Epithelial cell of proximal tubule (primary cell): ENCODE data around the gene REEP3. TPM values are rescaled to one million over a fixed set of nuclear protein-coding genes. Genes with fewer than 3 reads are reported as not detected.
A peak's percentile ranks its signal among the peaks of the same experiment; 100 is the strongest.

Experiments used
- DNase-seq: peaks from one replicate; pipeline ENCODE4 v3.0.0-alpha.2; 2011; ENCODE audit warnings: low read depth
- H3K4me3 ChIP-seq: 2 replicates; pipeline ENCODE4 v1.5.1; 2011; ENCODE audit warnings: low read depth, mild to moderate bottlenecking, low read length
- CTCF ChIP-seq: conservative IDR thresholded peaks from 2 replicates; pipeline ENCODE4 v1.5.1; 2012; ENCODE audit warnings: low read depth, mild to moderate bottlenecking, low read length
- total RNA-seq: library from RNA; depleted of rRNA; stranded (reverse); fragments of >200 nt; gene quantifications from 2 replicates; pipeline ENCODE4 v1.2.3, GENCODE V29; 2015

The REEP3 gene
- total RNA-seq, 1 donor from 2014 or later: 58.6 TPM

GRCh38 chr10:63630931-63631680 is 109.9 kb downstream of the REEP3 start:
- TF ChIP-seq CTCF: no peak
- H3K4me3 ChIP-seq: peak overlapping the region; percentile 76
- DNase-seq: no peak

GRCh38 chr10:63631991-63632390 is 110.8 kb downstream of the REEP3 start:
- DNase-seq: no peak
- TF ChIP-seq CTCF: no peak
- no peak overlapping the region for H3K4me3 ChIP-seq

GRCh38 chr10:63633677-63634487 is 112.7 kb downstream of the REEP3 start:
- no peak for DNase-seq
- TF ChIP-seq CTCF: peak; percentile 71
- no peak overlapping the region for H3K4me3 ChIP-seq

- TF ChIP-seq CTCF: no peak
- DNase-seq: no peak
- no peak overlapping the region for H3K4me3 ChIP-seq
Measured at GRCh38 chr10:63634488-63635065, 113.4 kb downstream of the REEP3 start.

GRCh38 chr10:63636812-63637211 is 115.6 kb downstream of the REEP3 start:
- TF ChIP-seq CTCF: no peak
- no peak for DNase-seq
- H3K4me3 ChIP-seq: no peak overlapping the region

GRCh38 chr10:63637901-63638327 is 116.7 kb downstream of the REEP3 start:
- H3K4me3 ChIP-seq: no peak overlapping the region
- TF ChIP-seq CTCF: peak; percentile 18
- no peak for DNase-seq
